Measurements from ENCODE around the gene GALNT18.

DNA sequence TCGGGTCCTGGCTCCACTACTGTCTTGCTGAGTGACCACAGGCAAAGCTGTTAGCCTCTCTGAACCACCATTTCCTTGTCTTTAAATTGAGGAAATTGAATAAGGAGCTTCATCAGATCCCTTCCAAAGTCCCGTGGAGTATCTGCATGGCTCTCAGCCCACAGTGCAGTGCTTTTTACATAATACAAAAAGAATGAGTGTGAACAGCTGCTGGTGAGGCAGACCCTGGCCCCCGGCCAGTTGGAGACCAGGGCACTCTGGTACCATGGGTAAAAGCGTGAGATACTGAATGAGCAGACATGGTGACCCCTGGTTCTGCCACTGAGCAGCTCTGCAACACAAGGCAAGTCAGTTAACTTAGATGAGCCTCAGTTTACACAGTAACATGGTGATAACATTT lies 86.8 kb downstream of the GALNT18 start:
- TF ChIP-seq TOX (CRISPR knock-in tag; IDR thresholded peaks at IDR 0.05; ENCODE audit: borderline replicate concordance) (no peak), GLIS3 (CRISPR knock-in tag; IDR thresholded peaks at IDR 0.05) (no peak), POU6F1 (CRISPR knock-in tag; IDR thresholded peaks at IDR 0.05; ENCODE audit: borderline replicate concordance, low read depth) (no peak), ZFP3 (CRISPR knock-in tag; IDR thresholded peaks at IDR 0.05) (no peak), ZNF565 (CRISPR knock-in tag; conservative IDR thresholded peaks at IDR 0.05; ENCODE audit: low read depth) (no peak), ZFP30 (CRISPR knock-in tag; IDR thresholded peaks at IDR 0.05) (no peak), CREB5 (CRISPR knock-in tag; IDR thresholded peaks at IDR 0.05; ENCODE audit: low read depth) (no peak), SNAI2 (CRISPR knock-in tag; IDR thresholded peaks at IDR 0.05) (no peak), PPARA (CRISPR knock-in tag; IDR thresholded peaks at IDR 0.05; ENCODE audit: borderline replicate concordance) (no peak), CSDC2 (CRISPR knock-in tag; IDR thresholded peaks at IDR 0.05) (no peak), ZNF8 (CRISPR knock-in tag; IDR thresholded peaks at IDR 0.05) (no peak), ZC3H10 (CRISPR knock-in tag; IDR thresholded peaks at IDR 0.05) (no peak), BACH2 (CRISPR knock-in tag; IDR thresholded peaks at IDR 0.05; ENCODE audit: borderline replicate concordance) (no peak)

Measured in SK-N-SH treated with all-trans-retinoic acid at 6 μM for 48 hours (cell line).